ENCODE results near the gene USP3.

The USP3 gene

GRCh38 chr15:63501256-63502089 is 2.9 kb upstream of the USP3 start:
- H3K4me1 ChIP-seq (ENCODE audit: control insufficient read depth, insufficient read depth, low read length), result peaks cover 8% of the 10 kb centered on the region
- no peaks in the 10 kb centered on the region for H3K36me3 ChIP-seq (ENCODE audit: control insufficient read depth, insufficient read depth, low read length)
- H3K9ac ChIP-seq (ENCODE audit: low read depth, low read length), result no peak overlapping the region
- peak overlapping the region; percentile 43 for H3K4me3 ChIP-seq (ENCODE audit: low read depth, low read length)
- H3K9me3 ChIP-seq (ENCODE audit: control insufficient read depth, insufficient read depth, low read length), result no peaks in the 10 kb centered on the region
- H3K27me3 ChIP-seq (ENCODE audit: control insufficient read depth, insufficient read depth, low read length), result peaks cover 87% of the 10 kb centered on the region

GRCh38 chr15:63502137-63502766 is 2.1 kb upstream of the USP3 start:
- Histone ChIP-seq H3K4me3 (ENCODE audit: low read depth, low read length) (peak overlapping the region; percentile 33), H3K27me3 (ENCODE audit: control insufficient read depth, insufficient read depth, low read length) (peaks cover 87% of the 10 kb centered on the region), H3K9me3 (ENCODE audit: control insufficient read depth, insufficient read depth, low read length) (no peaks in the 10 kb centered on the region), H3K4me1 (ENCODE audit: control insufficient read depth, insufficient read depth, low read length) (peaks cover 8% of the 10 kb centered on the region), H3K36me3 (ENCODE audit: control insufficient read depth, insufficient read depth, low read length) (no peaks in the 10 kb centered on the region), H3K9ac (ENCODE audit: low read depth, low read length) (no peak overlapping the region)

GRCh38 chr15:63502843-63503738 is 1.3 kb upstream of the USP3 start:
- Histone ChIP-seq H3K4me3 (ENCODE audit: low read depth, low read length) (peak overlapping the region; percentile 33), H3K9ac (ENCODE audit: low read depth, low read length) (no peak overlapping the region), H3K4me1 (ENCODE audit: control insufficient read depth, insufficient read depth, low read length) (peaks cover 8% of the 10 kb centered on the region), H3K36me3 (ENCODE audit: control insufficient read depth, insufficient read depth, low read length) (no peaks in the 10 kb centered on the region), H3K9me3 (ENCODE audit: control insufficient read depth, insufficient read depth, low read length) (no peaks in the 10 kb centered on the region), H3K27me3 (ENCODE audit: control insufficient read depth, insufficient read depth, low read length) (peaks cover 87% of the 10 kb centered on the region)

- Histone ChIP-seq H3K9me3 (ENCODE audit: control insufficient read depth, insufficient read depth, low read length) (no peaks in the 10 kb centered on the region), H3K9ac (ENCODE audit: low read depth, low read length) (no peak overlapping the region), H3K36me3 (ENCODE audit: control insufficient read depth, insufficient read depth, low read length) (no peaks in the 10 kb centered on the region), H3K27me3 (ENCODE audit: control insufficient read depth, insufficient read depth, low read length) (peaks cover 89% of the 10 kb centered on the region), H3K4me3 (ENCODE audit: low read depth, low read length) (peak overlapping the region; percentile 33), H3K4me1 (ENCODE audit: control insufficient read depth, insufficient read depth, low read length) (peaks cover 8% of the 10 kb centered on the region)
Observed at GRCh38 chr15:63503739-63504246, 600 bp upstream of the USP3 start.

GRCh38 chr15:63504979-63505841 is 817 bp downstream of the USP3 start:
- no peaks in the 10 kb centered on the region for H3K9me3 ChIP-seq (ENCODE audit: control insufficient read depth, insufficient read depth, low read length)
- no peaks in the 10 kb centered on the region for H3K36me3 ChIP-seq (ENCODE audit: control insufficient read depth, insufficient read depth, low read length)
- peaks cover 8% of the 10 kb centered on the region for H3K4me1 ChIP-seq (ENCODE audit: control insufficient read depth, insufficient read depth, low read length)
- H3K27me3 ChIP-seq (ENCODE audit: control insufficient read depth, insufficient read depth, low read length), result peaks cover 89% of the 10 kb centered on the region
- H3K9ac ChIP-seq (ENCODE audit: low read depth, low read length), result no peak overlapping the region
- H3K4me3 ChIP-seq (ENCODE audit: low read depth, low read length), result peak overlapping the region; percentile 65

- H3K9me3 ChIP-seq (ENCODE audit: control insufficient read depth, insufficient read depth, low read length), result no peaks in the 10 kb centered on the region
- H3K36me3 ChIP-seq (ENCODE audit: control insufficient read depth, insufficient read depth, low read length), result no peaks in the 10 kb centered on the region
- peaks cover 6% of the 10 kb centered on the region for H3K4me1 ChIP-seq (ENCODE audit: control insufficient read depth, insufficient read depth, low read length)
- H3K4me3 ChIP-seq (ENCODE audit: low read depth, low read length), result peak overlapping the region; percentile 65
- peaks cover 89% of the 10 kb centered on the region for H3K27me3 ChIP-seq (ENCODE audit: control insufficient read depth, insufficient read depth, low read length)
- no peak overlapping the region for H3K9ac ChIP-seq (ENCODE audit: low read depth, low read length)
Observed at GRCh38 chr15:63505842-63506222, 1.4 kb downstream of the USP3 start.

- Histone ChIP-seq H3K4me3 (ENCODE audit: low read depth, low read length) (peak overlapping the region; percentile 7), H3K36me3 (ENCODE audit: control insufficient read depth, insufficient read depth, low read length) (no peaks in the 10 kb centered on the region), H3K4me1 (ENCODE audit: control insufficient read depth, insufficient read depth, low read length) (peaks cover 4% of the 10 kb centered on the region), H3K9ac (ENCODE audit: low read depth, low read length) (no peak overlapping the region), H3K27me3 (ENCODE audit: control insufficient read depth, insufficient read depth, low read length) (peaks cover 83% of the 10 kb centered on the region), H3K9me3 (ENCODE audit: control insufficient read depth, insufficient read depth, low read length) (no peaks in the 10 kb centered on the region)
Observed at GRCh38 chr15:63506537-63507035, 2.2 kb downstream of the USP3 start.

GRCh38 chr15:63507878-63508818 is 3.8 kb downstream of the USP3 start:
- H3K9ac ChIP-seq (ENCODE audit: low read depth, low read length), result no peak overlapping the region
- H3K4me1 ChIP-seq (ENCODE audit: control insufficient read depth, insufficient read depth, low read length), result no peaks in the 10 kb centered on the region
- H3K4me3 ChIP-seq (ENCODE audit: low read depth, low read length), result no peak overlapping the region
- H3K36me3 ChIP-seq (ENCODE audit: control insufficient read depth, insufficient read depth, low read length), result no peaks in the 10 kb centered on the region
- peaks cover 71% of the 10 kb centered on the region for H3K27me3 ChIP-seq (ENCODE audit: control insufficient read depth, insufficient read depth, low read length)
- H3K9me3 ChIP-seq (ENCODE audit: control insufficient read depth, insufficient read depth, low read length), result no peaks in the 10 kb centered on the region

GRCh38 chr15:63509056-63509954 is 4.9 kb downstream of the USP3 start:
- Histone ChIP-seq H3K4me1 (ENCODE audit: control insufficient read depth, insufficient read depth, low read length) (no peaks in the 10 kb centered on the region), H3K27me3 (ENCODE audit: control insufficient read depth, insufficient read depth, low read length) (peaks cover 63% of the 10 kb centered on the region), H3K9ac (ENCODE audit: low read depth, low read length) (no peak overlapping the region), H3K36me3 (ENCODE audit: control insufficient read depth, insufficient read depth, low read length) (no peaks in the 10 kb centered on the region), H3K4me3 (ENCODE audit: low read depth, low read length) (no peak overlapping the region), H3K9me3 (ENCODE audit: control insufficient read depth, insufficient read depth, low read length) (no peaks in the 10 kb centered on the region)

All from iPS-15b (cell line).